ENCODE data around the gene MAP4K2. TPM values are rescaled to one million over a fixed set of nuclear protein-coding genes. Genes with fewer than 3 reads are reported as not detected.

The MAP4K2 gene
- total RNA-seq, 2 experiments from 2014 or later: 86.6 to 91.2 TPM

GRCh38 chr11:64765851-64766665 lies 37.0 kb downstream of the MAP4K2 start:
- Mint-ChIP-seq H3K4me3 (peak overlapping the region; percentile 27), H3K36me3 (ENCODE audit: low read depth) (peaks cover 89% of the 10 kb centered on the region), H3K4me1 (peaks cover 89% of the 10 kb centered on the region), H3K27me3 (no peaks in the 10 kb centered on the region), H3K27ac (peak overlapping the region; percentile 94), H3K9me3 (no peaks in the 10 kb centered on the region)
- DNase-seq: no peak
- ChIA-PET POLR2A (no interaction called here), CTCF (interaction anchor here (1.1 kb wide), 1 partner anchor 17 kb away, joined by 3 read pairs; no protein-coding TSS in a partner anchor)

- Mint-ChIP-seq H3K27ac (peak overlapping the region; percentile 94), H3K27me3 (no peaks in the 10 kb centered on the region), H3K4me3 (peak overlapping the region; percentile 76), H3K9me3 (no peaks in the 10 kb centered on the region), H3K4me1 (peaks cover 91% of the 10 kb centered on the region), H3K36me3 (ENCODE audit: low read depth) (peaks cover 87% of the 10 kb centered on the region)
- DNase-seq: no peak
- ChIA-PET POLR2A (interaction anchor here (0.7 kb wide), 1 partner anchor 504 kb away, joined by 3 read pairs; no protein-coding TSS in a partner anchor), CTCF (interaction anchor here (3.8 to 5.7 kb wide), 2 partner anchors 8 to 22 kb away, joined by 25 to 51 read pairs; partner anchors contain the start of gene RASGRP2)
These were observed 37.6 kb downstream of the MAP4K2 start for GRCh38 chr11:64765291-64765850.

GRCh38 chr11:64764753-64765152 lies 38.3 kb downstream of the MAP4K2 start:
- Mint-ChIP-seq H3K36me3 (ENCODE audit: low read depth) (peaks cover 85% of the 10 kb centered on the region), H3K27ac (peak overlapping the region; percentile 94)
- POLR2A ChIA-PET: interaction anchor here (0.7 kb wide), 1 partner anchor 503 kb away, joined by 3 read pairs; no protein-coding TSS in a partner anchor

DNA sequence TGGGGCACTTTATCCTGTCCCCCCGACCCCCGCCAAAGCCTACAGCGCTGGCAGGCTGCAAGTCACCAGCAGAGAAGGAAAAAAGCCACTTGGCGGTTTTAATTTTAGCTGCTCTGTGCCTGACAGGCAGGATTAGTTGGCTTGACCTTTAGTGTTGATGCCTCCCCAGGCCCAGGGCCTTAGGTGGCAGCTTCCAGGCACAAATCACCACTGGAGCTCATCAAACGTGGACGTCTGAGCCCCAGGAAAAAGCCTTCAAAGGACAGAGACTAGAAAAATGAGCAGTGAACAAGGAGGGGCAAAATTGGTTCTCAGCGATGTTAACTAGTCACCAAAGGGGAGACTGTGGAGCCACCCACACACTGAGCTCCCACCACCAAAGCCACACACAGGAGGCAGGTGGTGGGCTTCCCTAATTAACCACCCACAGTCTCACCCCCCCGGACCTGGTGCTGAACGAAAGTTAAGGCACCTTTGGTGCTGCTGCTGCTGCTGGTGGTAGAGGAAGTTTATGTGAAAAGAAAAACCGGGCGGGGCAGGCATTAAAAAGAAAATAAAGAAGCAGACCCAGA lies 38.9 kb downstream of the MAP4K2 start:
- peak; percentile 81 for DNase-seq
- POLR2A ChIA-PET: no interaction called here
- Mint-ChIP-seq H3K27ac (peak overlapping the region; percentile 94), H3K4me3 (peak overlapping the region; percentile 76), H3K4me1 (peaks cover 94% of the 10 kb centered on the region), H3K9me3 (no peaks in the 10 kb centered on the region), H3K36me3 (ENCODE audit: low read depth) (peaks cover 81% of the 10 kb centered on the region), H3K27me3 (no peaks in the 10 kb centered on the region)
- CTCF ChIA-PET: interaction anchor here (1.2 to 5.7 kb wide), 6 partner anchors 9 to 95 kb away, joined by 3 to 51 read pairs (median 6); partner anchors contain the start of genes RASGRP2 and SF1

More at GRCh38 chr11:64764753-64765152, 38.3 kb downstream of the MAP4K2 start:
- H3K4me1 Mint-ChIP-seq: peaks cover 94% of the 10 kb centered on the region
- H3K4me3 Mint-ChIP-seq: peak overlapping the region; percentile 76
- CTCF ChIA-PET: interaction anchor here (1.2 to 5.7 kb wide), 5 partner anchors 9 to 94 kb away, joined by 3 to 51 read pairs (median 7); partner anchors contain the start of genes RASGRP2 and SF1
- no peaks in the 10 kb centered on the region for H3K9me3 Mint-ChIP-seq
- no peaks in the 10 kb centered on the region for H3K27me3 Mint-ChIP-seq
- no peak for DNase-seq

DNA sequence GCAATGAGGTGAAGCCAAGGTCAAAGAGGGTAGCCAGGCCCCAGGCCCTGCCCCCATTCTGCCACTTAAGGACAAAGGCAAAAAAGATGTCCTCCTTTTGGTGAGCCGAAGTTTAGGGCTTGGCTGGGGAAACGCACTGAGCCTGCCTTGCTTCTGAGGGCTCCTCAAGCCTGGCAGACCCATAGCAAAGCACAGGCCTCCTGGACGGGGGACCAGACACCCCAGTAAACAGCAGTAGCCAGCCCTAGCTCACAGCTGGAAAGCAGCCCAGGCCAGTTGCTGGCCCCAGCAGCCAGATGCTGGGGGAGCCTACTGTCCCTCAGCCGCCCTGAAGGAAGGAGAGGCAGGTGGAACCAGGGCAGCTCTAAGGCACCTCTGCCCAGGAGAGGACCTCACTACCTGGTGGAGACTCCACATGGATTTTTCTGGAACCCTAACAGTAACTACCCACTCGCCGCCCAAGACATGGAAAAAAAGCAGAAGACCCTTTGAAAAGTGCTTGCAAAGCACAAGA lies 39.4 kb downstream of the MAP4K2 start:
- Mint-ChIP-seq H3K27ac (peak overlapping the region; percentile 94), H3K4me1 (peaks cover 90% of the 10 kb centered on the region), H3K4me3 (peak overlapping the region; percentile 76)

GRCh38 chr11:64762674-64763525 lies 40.1 kb downstream of the MAP4K2 start:
- peaks cover 69% of the 10 kb centered on the region for H3K36me3 Mint-ChIP-seq (ENCODE audit: low read depth)

More for the DNA sequence above, 39.4 kb downstream of the MAP4K2 start:
- H3K27me3 Mint-ChIP-seq: no peaks in the 10 kb centered on the region
- H3K36me3 Mint-ChIP-seq (ENCODE audit: low read depth): peaks cover 76% of the 10 kb centered on the region
- ChIA-PET POLR2A (interaction anchor here (0.9 kb wide), 1 partner anchor 18 kb away, joined by 3 read pairs; no protein-coding TSS in a partner anchor), CTCF (interaction anchor here (0.7 to 5.7 kb wide), 9 partner anchors 9 to 113 kb away, joined by 3 to 51 read pairs (median 3); partner anchors contain the start of genes RASGRP2 and SF1)
- no peaks in the 10 kb centered on the region for H3K9me3 Mint-ChIP-seq
- no peak for DNase-seq

DNA sequence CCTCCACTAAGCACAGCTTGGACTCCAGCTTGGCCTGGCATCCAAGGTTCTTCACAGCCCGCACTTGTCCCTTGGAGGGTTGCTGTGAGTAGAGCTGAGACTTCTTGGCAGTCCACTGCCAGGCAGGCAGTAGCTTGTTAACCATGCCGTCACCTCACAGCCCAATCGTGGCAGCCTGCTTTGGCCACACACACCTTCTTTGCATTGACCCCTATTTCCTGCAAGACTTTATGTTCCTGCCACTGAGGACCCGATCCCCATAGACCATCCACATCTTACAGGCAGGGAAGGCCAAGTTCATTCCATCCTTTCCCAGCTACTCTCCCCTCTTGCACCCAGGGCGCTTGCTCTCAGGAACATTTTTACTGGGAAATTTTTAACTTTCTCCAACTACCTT lies 40.7 kb downstream of the MAP4K2 start:
- ChIA-PET CTCF (interaction anchor here (0.6 to 5.7 kb wide), 5 partner anchors 11 to 1460 kb away, joined by 3 to 51 read pairs (median 7); partner anchors contain the start of genes RASGRP2 and SF1), POLR2A (interaction anchor here (0.7 kb wide), 1 partner anchor 108 kb away, joined by 3 read pairs; no protein-coding TSS in a partner anchor)
- Mint-ChIP-seq H3K4me3 (peak overlapping the region; percentile 64), H3K4me1 (peaks cover 79% of the 10 kb centered on the region), H3K27me3 (no peaks in the 10 kb centered on the region), H3K36me3 (ENCODE audit: low read depth) (peaks cover 63% of the 10 kb centered on the region), H3K27ac (peak overlapping the region; percentile 94), H3K9me3 (no peaks in the 10 kb centered on the region)
- DNase-seq: no peak

More at GRCh38 chr11:64762674-64763525, 40.1 kb downstream of the MAP4K2 start:
- peaks cover 83% of the 10 kb centered on the region for H3K4me1 Mint-ChIP-seq
- peak; percentile 47 for DNase-seq
- no peaks in the 10 kb centered on the region for H3K9me3 Mint-ChIP-seq
- no peaks in the 10 kb centered on the region for H3K27me3 Mint-ChIP-seq
- H3K27ac Mint-ChIP-seq: peak overlapping the region; percentile 94
- CTCF ChIA-PET: interaction anchor here (0.6 to 5.7 kb wide), 8 partner anchors 8 to 1459 kb away, joined by 3 to 51 read pairs (median 4); partner anchors contain the start of genes RASGRP2 and SF1
- peak overlapping the region; percentile 64 for H3K4me3 Mint-ChIP-seq
- POLR2A ChIA-PET: interaction anchor here (0.7 to 0.9 kb wide), 2 partner anchors 18 to 107 kb away, joined by 3 read pairs; no protein-coding TSS in a partner anchor

DNA sequence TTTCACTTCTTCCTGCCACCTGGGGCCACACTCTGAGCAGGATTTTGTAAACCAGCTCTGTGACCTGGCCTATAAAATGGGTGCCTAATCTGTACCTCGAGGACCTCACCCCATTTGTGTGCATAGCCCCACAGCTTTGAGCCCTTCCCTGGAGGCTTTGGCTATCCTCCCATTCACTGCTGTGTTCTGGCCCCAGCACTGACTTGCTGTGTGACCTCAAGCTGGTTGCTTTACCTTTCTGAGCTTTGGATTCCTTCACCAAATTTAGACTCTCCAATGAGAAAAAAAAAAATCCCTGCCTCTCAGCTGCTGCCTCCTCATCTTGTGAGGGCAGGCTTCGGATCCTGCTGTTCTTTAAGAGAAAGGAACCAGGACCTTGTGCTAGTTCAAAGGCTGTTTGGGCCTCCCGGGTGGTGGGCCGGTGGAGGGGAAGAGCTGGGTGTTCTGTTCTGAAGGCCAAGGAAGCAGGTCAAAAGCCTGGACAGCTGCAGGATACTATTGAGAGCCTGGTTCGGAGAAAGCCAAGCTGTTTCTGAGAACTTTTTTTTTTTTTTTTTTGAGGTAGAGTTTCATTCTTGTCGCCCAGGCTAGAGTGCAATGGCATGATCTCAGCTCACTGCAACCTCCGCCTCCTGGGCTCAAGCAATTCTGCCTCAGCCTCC lies 42.1 kb downstream of the MAP4K2 start:
- no peaks in the 10 kb centered on the region for H3K9me3 Mint-ChIP-seq
- peaks cover 53% of the 10 kb centered on the region for H3K36me3 Mint-ChIP-seq (ENCODE audit: low read depth)
- ChIA-PET CTCF (interaction anchor here (0.5 to 5.7 kb wide), 9 partner anchors 8 to 659 kb away, joined by 3 to 51 read pairs (median 3); partner anchors contain the start of gene RASGRP2), POLR2A (no interaction called here)
- H3K27me3 Mint-ChIP-seq: no peaks in the 10 kb centered on the region
- no peak for DNase-seq
- H3K27ac Mint-ChIP-seq: peak overlapping the region; percentile 94
- peaks cover 71% of the 10 kb centered on the region for H3K4me1 Mint-ChIP-seq
- H3K4me3 Mint-ChIP-seq: peak overlapping the region; percentile 52

- Mint-ChIP-seq H3K9me3 (no peaks in the 10 kb centered on the region), H3K4me1 (peaks cover 63% of the 10 kb centered on the region), H3K36me3 (ENCODE audit: low read depth) (peaks cover 46% of the 10 kb centered on the region), H3K4me3 (peak within 1 kb of the TSS; percentile 13), H3K27ac (peak within 1 kb of the TSS; percentile 94), H3K27me3 (no peaks in the 10 kb centered on the region)
- CTCF ChIA-PET: interaction anchor here (0.6 to 5.7 kb wide), 7 partner anchors 9 to 334 kb away, joined by 3 to 51 read pairs (median 5); partner anchors contain the start of gene RASGRP2
- DNase-seq: no peak
- POLR2A ChIA-PET: no interaction called here
These were observed 43.0 kb downstream of the MAP4K2 start, which contains the start of gene PYGM for GRCh38 chr11:64759722-64760719. TSS of gene PYGM (minus strand) at chr11:64759974. CDS start at chr11:64759898, 76 bp downstream.

DNA sequence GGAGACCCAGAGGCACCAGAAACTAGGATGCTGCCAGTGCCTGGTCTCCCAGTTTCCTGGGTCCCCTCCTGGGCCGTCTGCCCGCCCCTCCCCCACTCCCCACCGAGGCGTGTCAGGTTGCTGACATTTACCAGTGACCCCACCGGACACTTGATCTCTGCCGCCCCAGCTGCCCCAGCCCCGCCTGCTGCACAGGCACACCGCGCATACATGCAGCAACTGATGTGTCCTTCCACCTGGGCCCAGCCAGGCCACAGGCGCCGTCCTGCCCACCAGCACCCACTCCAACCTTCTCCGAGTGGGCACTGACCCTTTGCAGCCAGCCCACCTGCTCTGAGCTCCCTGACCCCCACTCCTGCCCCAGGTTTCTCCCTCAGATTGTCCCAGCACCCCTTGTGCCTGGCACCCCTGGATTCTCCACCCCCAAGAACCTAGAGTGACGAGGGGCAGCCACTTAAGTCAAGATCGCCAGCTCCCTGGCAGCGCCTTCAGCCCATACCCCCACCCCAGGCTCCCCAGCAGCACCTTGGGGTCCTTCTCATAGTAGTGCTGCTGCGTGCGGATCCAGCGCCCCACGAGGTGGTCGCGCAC lies 43.8 kb downstream of the MAP4K2 start:
- H3K9me3 Mint-ChIP-seq: no peaks in the 10 kb centered on the region
- no peak overlapping the region for H3K4me3 Mint-ChIP-seq
- peak overlapping the region; percentile 82 for H3K27ac Mint-ChIP-seq
- CTCF ChIA-PET: interaction anchor here (1.0 to 1.8 kb wide), 3 partner anchors 9 to 15 kb away, joined by 5 to 9 read pairs (median 5); partner anchors contain the start of gene RASGRP2
- no peaks in the 10 kb centered on the region for H3K27me3 Mint-ChIP-seq
- H3K4me1 Mint-ChIP-seq: peaks cover 55% of the 10 kb centered on the region
- DNase-seq: no peak
- POLR2A ChIA-PET: no interaction called here
- H3K36me3 Mint-ChIP-seq (ENCODE audit: low read depth): peaks cover 38% of the 10 kb centered on the region

Data from activated CD4-positive, alpha-beta T cell treated with anti-CD3 and anti-CD28 coated beads, Interleukin-2, amount 10 ng/mL, durations not matched to agents 7 days and 5 days (primary cell).